ENCODE measurements around the gene FBLN5.
A peak's percentile ranks its signal among the peaks of the same experiment; 100 is the strongest.

The FBLN5 gene

DNA sequence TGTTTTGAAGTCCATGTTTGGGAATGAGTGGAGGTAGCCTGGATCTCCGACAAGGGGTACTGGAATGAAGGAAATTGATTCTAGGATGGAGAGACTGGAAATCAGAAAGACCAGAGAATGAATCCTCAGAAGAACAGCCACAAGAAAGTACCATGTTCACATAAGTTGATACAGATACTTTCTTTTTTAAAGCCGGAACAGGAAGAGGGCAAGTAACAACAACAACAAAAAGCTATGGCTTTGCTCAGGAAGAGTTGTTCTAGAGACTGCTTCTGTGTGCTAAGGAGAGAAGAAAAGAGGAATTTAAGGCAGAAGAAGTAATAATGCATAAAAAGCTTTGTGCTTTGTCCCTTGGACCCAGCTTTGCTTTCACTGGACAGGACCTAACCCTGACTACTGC is 86.4 kb downstream of the FBLN5 start:
- TF ChIP-seq, protein P1, sequence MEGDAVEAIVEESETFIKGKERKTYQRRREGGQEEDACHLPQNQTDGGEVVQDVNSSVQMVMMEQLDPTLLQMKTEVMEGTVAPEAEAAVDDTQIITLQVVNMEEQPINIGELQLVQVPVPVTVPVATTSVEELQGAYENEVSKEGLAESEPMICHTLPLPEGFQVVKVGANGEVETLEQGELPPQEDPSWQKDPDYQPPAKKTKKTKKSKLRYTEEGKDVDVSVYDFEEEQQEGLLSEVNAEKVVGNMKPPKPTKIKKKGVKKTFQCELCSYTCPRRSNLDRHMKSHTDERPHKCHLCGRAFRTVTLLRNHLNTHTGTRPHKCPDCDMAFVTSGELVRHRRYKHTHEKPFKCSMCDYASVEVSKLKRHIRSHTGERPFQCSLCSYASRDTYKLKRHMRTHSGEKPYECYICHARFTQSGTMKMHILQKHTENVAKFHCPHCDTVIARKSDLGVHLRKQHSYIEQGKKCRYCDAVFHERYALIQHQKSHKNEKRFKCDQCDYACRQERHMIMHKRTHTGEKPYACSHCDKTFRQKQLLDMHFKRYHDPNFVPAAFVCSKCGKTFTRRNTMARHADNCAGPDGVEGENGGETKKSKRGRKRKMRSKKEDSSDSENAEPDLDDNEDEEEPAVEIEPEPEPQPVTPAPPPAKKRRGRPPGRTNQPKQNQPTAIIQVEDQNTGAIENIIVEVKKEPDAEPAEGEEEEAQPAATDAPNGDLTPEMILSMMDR (conservative IDR thresholded peaks at IDR 0.05; ENCODE audit: control insufficient read depth, insufficient read depth, low read depth, low read length): no peak
- DNase-seq (ENCODE audit: low read depth): no peak
- H3K4me3 ChIP-seq (ENCODE audit: control insufficient read depth, low read depth, low read length): no peak overlapping the region

DNA sequence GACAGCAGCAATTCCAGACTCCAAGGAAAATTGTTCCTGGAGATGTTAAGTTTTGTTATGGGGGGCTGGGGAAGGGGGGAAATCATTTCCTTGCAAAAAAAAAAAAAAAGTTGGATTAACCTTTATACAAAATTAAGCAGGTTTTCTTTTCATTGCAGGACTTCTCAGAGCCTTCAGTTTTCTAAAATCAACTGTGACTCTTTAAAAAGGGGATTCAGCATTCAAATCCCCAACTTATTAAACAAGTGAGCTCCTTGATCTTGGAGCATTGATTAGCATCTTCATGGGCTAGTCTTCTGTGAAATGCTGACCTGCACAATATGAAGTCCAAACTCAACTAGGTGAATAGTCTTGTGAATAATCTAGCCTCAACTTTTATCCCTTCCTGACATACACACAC is 87.3 kb downstream of the FBLN5 start:
- H3K4me3 ChIP-seq (ENCODE audit: control insufficient read depth, low read depth, low read length): no peak overlapping the region
- TF ChIP-seq, protein P1 (conservative IDR thresholded peaks at IDR 0.05; ENCODE audit: control insufficient read depth, insufficient read depth, low read depth, low read length): no peak
- no peak for DNase-seq (ENCODE audit: low read depth)

DNA sequence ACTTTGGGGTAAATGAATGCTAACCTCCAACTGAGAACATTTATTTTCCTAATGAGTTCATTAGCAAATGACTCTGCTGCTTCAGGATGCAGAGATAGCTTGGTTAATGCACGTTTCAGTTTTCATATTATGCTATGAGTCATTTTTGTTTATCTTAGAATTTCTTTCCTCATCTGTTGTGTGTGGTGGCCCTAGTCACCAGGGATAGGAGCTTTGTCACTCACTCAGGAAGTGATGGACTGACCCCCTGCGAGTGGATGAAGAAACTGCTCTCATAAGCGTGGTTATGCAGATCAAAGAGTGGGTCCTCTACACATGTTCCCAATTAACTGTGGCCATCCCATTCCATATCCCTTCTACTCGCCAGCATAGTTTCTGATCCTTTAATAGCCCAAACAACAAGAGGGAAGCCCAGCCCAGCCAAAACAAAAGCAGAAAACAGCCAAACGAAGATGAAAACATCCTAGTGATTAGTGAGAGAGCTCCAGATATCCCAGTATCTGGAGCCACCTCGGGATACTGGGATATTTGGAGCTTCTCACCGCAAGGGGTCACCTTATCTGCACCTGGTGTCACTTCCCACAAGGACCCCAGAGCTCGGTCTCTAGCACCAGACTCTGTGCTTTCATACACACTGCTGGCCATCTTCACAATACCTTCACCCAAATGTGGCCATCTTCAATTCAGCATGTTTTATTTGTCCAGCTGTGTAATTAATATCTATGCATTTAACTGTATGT is 88.8 kb downstream of the FBLN5 start:
- H3K4me3 ChIP-seq (ENCODE audit: control insufficient read depth, low read depth, low read length): no peak overlapping the region
- peak; percentile 94 for DNase-seq (ENCODE audit: low read depth)
- TF ChIP-seq, protein P1 (conservative IDR thresholded peaks at IDR 0.05; ENCODE audit: control insufficient read depth, insufficient read depth, low read depth, low read length): peak; percentile 14

DNA sequence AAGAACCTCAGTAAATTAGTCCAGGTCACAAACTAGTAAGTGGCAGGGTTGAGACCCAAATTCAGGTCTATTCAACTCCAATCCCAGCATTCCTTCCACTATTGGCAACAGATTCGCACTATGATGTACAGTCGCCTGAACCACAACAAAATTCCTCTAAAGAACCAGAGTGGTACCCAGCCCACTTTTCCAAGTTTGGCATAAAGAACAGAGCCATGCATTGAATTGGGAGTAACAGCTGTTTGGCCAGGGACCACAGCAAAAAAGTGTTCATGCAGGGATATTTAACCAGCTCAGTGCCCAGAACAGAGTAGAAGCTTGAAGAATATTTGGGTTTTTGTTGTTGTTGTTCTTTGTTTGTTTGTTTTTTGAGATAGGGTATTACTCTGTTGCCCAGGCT is 89.9 kb downstream of the FBLN5 start:
- no peak overlapping the region for H3K4me3 ChIP-seq (ENCODE audit: control insufficient read depth, low read depth, low read length)
- no peak for DNase-seq (ENCODE audit: low read depth)
- TF ChIP-seq, protein P1 (conservative IDR thresholded peaks at IDR 0.05; ENCODE audit: control insufficient read depth, insufficient read depth, low read depth, low read length): no peak

DNA sequence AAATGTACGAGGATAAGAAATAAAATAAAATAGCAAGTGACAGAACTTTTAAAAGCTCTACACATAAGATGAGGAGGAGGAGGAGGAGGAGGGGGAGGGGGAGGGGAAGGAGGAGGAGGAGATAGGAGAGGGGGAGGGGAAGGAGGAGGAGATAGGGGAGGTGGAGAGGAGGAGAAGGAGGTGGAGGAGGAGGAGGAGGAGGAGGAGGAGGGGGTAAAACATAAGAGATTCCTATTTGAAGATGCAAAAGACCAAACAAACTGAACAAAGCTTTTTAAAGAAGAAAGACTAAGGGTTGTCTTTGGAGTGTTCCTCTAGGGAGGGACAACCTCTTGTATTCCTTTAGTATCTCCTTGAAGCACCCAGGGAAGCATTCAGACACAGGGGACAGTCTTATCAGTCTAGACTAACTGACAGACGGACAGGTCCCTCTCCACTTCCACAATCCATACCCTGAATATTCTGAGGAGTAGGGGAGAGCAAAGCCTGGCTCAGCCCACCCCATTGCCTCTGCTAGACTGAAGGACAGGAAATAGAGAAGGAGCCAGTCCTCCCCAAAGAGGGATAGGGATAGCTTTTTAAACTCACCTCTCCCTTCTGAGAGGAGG is 93.1 kb downstream of the FBLN5 start:
- TF ChIP-seq, protein P1 (conservative IDR thresholded peaks at IDR 0.05; ENCODE audit: control insufficient read depth, insufficient read depth, low read depth, low read length): no peak
- no peak overlapping the region for H3K4me3 ChIP-seq (ENCODE audit: control insufficient read depth, low read depth, low read length)
- DNase-seq (ENCODE audit: low read depth): no peak

DNA sequence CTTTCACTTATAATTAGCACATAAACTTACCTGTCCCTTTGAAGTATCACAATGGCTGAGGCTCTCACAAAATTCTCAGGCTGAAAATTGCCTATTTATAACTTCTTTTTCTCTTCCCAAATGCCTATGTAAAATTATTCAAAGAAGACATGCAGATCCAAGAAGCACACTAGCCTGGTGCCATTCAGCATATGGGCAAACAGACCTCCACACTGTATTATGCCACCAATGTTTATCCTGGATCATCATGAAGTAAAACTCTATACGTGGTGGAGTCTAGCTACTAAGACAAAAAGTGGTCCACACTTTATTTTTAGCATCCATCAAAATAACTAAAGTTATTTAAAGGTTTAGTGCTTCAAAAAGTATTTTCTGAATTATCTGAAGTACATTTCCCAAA is 95.9 kb downstream of the FBLN5 start:
- H3K4me3 ChIP-seq (ENCODE audit: control insufficient read depth, low read depth, low read length): no peak overlapping the region
- TF ChIP-seq, protein P1 (conservative IDR thresholded peaks at IDR 0.05; ENCODE audit: control insufficient read depth, insufficient read depth, low read depth, low read length): no peak
- no peak for DNase-seq (ENCODE audit: low read depth)
